ENCODE results near the gene SIK3.

DNA sequence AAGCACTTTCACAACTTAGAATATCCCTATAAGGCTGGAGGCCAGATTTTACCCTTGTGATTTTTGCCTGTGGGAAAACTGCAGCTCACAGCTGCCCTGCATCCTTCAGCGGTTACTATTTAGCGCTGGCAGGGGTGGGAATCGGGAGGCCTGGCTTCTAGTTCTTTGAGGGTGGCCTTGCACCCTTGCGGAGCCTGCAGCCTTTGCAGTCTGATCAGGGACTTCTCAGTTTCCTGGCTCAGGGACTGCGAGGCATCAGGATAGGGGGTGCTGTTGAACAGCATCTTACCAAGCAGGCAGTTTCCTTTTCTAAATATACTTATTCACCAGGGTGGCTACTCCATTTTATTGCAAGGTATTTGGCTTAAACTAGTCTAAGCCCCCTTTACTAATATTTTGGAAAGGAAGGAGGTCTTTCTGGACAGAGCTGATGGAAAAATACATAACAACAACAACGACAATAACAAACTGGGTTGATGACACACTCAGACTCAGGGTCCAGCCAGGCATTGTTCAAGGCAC is 257.9 kb downstream of the SIK3 start:
- TF ChIP-seq TAF1 (IDR thresholded peaks at IDR 0.05; ENCODE audit: borderline replicate concordance, insufficient read depth, low read length) (no peak), SIN3A (IDR thresholded peaks at IDR 0.05; ENCODE audit: borderline replicate concordance, insufficient read depth, low read length) (no peak)
